Astrocyte of the cerebellum (primary cell): ENCODE data around the gene SLCO1B3.

Experiments
- DNase-seq: peaks from one replicate; pipeline ENCODE4 v3.0.0-alpha.2; 2011; ENCODE audit warnings: low read depth
- H3K4me3 ChIP-seq: 2 replicates; pipeline ENCODE4 v1.5.1; 2011; ENCODE audit warnings: mild to moderate bottlenecking, low read depth, low read length, moderate library complexity
- in situ Hi-C: cut with HindIII; loops from 2 replicates; pipeline ENCODE4 v1.10.0; 2017; ENCODE audit warnings: low sequenced_read_pairs
- TF ChIP-seq, protein P1 (sequence below): IDR thresholded peaks from 2 replicates; pipeline ENCODE4 v1.5.1; 2012; ENCODE audit warnings: low read length, low read depth, moderate library complexity, mild to moderate bottlenecking; ENCODE audit errors: missing control alignments

Gene SLCO1B3

DNA sequence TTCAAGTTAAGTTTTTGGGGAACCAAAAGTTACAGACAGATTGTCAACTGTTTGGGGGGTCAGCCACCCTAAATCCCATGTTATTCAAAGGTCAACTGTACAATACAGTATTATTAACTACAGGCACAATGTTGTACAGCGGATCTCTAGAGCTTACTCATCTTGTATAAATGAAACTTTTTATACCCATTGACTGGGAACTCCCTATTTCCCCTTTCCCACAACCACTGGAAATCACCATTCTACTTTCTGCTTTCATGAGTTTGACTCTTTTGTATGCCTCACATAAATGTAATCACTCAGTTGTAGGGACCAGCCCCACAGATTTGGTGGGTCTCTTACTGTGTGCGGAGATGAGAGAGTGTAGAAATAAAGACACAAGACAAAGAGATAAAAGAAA lies 57.8 kb downstream of the SLCO1B3 start:
- TF ChIP-seq, protein P1, sequence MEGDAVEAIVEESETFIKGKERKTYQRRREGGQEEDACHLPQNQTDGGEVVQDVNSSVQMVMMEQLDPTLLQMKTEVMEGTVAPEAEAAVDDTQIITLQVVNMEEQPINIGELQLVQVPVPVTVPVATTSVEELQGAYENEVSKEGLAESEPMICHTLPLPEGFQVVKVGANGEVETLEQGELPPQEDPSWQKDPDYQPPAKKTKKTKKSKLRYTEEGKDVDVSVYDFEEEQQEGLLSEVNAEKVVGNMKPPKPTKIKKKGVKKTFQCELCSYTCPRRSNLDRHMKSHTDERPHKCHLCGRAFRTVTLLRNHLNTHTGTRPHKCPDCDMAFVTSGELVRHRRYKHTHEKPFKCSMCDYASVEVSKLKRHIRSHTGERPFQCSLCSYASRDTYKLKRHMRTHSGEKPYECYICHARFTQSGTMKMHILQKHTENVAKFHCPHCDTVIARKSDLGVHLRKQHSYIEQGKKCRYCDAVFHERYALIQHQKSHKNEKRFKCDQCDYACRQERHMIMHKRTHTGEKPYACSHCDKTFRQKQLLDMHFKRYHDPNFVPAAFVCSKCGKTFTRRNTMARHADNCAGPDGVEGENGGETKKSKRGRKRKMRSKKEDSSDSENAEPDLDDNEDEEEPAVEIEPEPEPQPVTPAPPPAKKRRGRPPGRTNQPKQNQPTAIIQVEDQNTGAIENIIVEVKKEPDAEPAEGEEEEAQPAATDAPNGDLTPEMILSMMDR = no peak
- in situ Hi-C loops = no loop called here
- DNase-seq = no peak
- no peak overlapping the region for H3K4me3 ChIP-seq

DNA sequence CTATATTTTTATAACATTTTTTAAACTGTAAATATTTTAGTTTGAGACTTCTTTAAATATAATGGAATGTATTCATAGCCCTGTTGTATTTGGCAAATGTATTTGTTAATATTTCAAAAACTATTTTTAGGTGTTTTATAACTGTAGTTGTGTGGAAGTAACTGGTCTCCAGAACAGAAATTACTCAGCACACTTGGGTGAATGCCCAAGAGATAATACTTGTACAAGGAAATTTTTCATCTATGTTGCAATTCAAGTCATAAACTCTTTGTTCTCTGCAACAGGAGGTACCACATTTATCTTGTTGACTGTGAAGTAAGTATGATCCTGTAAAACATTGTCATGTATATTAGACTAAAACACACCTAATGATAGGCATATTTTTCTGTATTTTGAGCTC lies 72.8 kb downstream of the SLCO1B3 start:
- DNase-seq = peak; percentile 45
- H3K4me3 ChIP-seq = no peak overlapping the region
- TF ChIP-seq, protein P1 = no peak
- in situ Hi-C loops = no loop called here

DNA sequence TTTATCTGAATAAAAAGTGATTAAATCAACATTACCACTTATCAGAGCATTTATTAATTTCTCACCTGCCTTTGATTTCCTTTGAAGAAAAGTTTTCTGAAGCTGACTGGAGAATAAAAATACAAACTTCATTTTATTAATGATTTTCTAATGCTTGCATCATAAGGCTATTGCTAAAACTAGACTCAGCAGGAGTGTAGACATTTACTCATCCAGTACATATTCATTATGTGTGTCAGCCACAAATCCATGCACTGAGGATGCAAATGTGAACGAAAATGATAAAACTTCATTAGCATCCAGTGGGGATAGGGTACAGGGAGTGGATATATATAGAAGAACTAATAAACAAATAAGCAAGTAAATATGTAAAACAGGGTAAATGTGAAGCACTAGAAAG lies 74.6 kb downstream of the SLCO1B3 start:
- TF ChIP-seq, protein P1 = no peak
- DNase-seq = no peak
- H3K4me3 ChIP-seq = no peak overlapping the region
- in situ Hi-C loops = no loop called here

DNA sequence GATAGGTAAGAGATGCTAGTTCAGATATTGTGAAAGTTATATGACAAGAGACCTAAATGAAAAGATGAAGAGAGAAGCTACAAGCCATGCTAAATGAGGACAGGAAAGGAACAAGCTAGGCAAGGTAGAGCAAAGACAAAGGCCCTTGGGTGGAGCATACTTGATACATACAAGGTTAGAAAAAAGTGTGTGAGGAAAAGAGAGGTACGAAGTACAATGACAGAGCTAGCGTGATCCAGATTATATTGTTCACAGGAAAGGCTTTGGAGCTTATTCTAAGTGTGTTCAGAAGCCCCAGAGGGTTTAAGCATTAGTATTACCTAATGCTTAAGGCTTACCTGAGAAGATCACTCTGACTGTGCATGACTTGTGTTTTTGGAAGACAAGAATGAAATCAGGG lies 75.0 kb downstream of the SLCO1B3 start:
- in situ Hi-C loops = no loop called here
- H3K4me3 ChIP-seq = no peak overlapping the region
- TF ChIP-seq, protein P1 = no peak
- no peak for DNase-seq

DNA sequence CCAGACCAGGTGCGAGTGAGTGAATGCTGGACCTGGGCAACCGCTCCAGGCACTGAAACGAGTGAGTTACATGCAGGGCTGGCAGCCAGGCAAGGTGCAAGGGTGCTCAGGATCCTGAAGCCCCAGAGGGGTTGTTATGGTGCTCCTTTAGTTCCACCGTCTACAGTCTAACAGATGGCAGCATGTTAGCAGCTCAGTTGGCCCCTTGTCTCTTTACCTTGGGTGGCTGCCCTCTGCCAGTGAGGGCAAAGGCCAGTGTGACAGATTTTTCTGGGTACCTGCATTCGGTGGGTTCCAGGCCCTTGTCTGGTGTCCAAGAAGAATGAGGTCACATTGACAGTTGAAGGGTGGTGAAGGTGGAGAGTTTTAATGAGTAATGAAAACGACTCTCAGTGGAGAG lies 106.8 kb downstream of the SLCO1B3 start:
- DNase-seq = no peak
- TF ChIP-seq, protein P1 = no peak
- H3K4me3 ChIP-seq = no peak overlapping the region
- in situ Hi-C loops = no loop called here

DNA sequence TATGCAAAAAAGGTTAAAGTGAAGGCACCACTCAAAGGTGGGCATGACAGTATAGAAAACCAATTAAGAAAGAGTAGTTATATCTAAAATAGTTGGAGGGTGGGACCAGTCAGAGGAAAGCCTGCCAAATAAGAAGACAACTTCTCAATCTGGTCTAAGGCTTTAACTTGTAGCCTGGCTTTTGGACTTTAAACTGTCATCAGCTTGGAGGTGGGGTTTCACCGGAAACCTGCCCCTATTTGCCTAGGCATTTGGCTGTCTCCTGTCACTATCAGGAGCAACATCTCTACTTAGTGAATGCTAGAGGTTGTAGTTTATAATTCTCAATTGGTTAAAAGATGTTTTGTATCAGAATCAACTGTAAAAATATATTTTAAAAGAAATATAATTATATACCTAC lies 107.3 kb downstream of the SLCO1B3 start:
- no peak overlapping the region for H3K4me3 ChIP-seq
- no peak for DNase-seq
- TF ChIP-seq, protein P1 = no peak
- in situ Hi-C loops = no loop called here

DNA sequence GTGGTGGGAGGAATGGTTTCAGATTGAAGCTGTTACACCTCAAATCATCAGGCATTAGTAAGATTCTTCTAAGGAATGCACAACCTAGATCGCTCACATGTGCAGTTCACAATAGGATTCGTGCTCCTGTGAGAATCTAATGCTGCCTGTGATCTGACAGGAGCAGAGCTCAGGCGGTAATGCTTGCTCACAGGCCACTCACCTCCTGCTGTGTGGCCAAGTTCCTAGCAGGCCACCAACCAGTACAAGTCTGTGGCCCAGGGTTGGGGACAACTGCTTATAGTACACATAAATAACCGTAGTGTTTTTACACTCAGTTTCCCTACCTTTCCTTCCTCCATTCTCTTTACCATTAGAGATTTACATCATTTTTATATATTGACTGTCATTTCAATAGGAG lies 121.4 kb downstream of the SLCO1B3 start:
- TF ChIP-seq, protein P1 = no peak
- H3K4me3 ChIP-seq = no peak overlapping the region
- in situ Hi-C loops = no loop called here
- DNase-seq = no peak
